HuH-7.5 (cell line): ENCODE data around the gene CLHC1.
"Not testable (repeated sequence)": the region's sequence is repeated elsewhere in the genome, so short reads cannot be mapped to it uniquely, and the experiment has no call there.

ENCODE experiments used
- DNase-seq: peaks from one replicate; pipeline ENCODE4 v3.0.0; 2011; ENCODE audit warnings: low spot score

Gene CLHC1

DNA sequence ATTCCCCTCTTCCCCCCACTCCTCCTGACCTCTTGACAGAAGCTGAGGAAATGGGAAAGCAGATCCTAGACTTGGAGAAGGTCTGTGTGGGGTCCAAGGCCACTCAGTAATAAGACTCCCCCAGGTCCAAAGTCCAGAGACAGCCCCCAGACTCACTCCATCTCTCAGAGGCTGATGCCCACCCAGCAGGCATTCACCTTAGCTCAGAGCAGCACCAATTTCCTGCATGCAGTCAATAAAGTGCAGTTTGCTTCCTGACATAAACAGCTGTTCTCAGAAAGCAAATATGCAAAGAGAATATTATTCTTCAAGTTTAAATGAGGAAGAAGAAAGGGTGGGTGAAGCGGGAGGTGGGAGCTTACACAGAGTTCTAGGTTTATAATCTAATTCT, 97.8 kb downstream of the CLHC1 start:
- DNase-seq, result no peak

DNA sequence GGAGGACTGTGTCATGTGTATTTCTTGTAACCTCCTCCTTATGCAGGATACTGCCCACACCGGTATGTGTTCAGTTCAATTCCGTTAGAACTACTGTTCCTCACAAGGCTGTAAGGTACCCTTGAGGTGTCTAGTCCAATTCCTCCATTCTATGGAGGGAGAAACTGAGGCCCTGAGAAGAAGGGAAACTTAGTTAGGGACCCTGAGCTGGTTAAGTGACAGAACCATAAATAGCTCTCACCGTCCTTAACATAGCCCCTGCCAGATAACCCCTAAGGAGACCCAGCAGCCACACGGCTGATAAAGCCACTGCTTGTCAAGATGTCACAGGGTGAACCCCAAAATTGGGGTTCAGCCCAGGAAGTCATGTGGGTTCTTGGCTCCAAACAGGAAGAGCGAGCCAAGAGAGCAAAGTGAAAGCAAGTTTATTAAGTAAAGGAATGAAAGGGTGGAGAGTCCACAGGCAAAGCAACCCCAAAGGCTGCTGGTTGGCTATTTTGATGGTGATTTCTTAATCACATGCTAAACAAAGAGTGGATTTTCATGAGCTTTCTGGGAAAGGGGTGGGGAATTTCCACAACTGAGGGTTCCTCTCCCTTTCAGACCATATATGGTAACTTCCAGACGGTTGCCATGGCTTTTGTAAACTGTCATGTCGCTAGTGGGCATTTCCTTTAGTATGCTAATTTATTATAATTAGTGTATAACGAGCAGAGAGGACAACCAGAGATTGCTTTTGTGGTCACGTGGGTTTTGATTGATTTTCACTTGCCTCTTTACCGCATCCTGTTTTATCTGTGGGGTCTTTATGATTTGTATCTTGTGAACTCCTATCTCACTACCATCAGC, 98.4 kb downstream of the CLHC1 start:
- DNase-seq, result no peak

DNA sequence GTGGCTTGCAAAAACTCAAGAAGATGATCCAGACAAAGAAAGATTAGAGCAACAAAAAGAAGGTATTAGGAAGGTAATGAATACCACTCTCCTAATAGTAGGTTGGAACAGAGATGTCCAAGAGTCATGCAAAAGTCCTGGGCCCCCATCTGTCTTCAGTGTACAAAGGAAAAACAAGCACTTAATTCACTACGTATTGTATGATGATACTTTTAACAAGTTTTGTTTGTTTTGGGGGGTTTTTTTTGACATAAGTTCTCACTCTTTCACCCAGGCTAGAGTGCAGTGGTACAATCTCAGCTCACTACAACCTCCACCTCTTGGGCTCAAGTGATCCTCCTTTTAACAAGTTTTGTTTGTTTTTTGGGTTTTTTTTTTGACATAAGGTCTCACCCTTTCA, 101.2 kb downstream of the CLHC1 start:
- DNase-seq, result no peak

DNA sequence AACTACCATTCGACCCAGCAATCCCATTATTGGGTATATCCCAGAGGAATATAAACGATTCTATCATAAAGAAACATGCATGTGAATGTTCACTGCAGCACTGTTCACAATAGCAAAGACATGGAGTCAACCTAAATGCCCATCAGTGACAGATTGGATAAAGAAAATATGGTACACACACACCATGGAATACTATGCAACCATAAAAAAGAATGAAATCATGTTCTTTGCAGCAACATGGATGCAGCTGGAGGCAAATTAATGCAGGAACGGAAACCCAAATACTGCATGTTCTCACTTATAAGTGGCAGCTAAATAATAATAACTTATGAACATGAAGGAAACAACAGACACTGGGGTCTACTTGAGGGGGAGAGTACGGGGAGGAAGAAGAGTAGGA, 105.5 kb downstream of the CLHC1 start:
- not testable (repeated sequence) for DNase-seq
